ENCODE data around the gene TLL1.

TLL1 gene

GRCh38 chr4:166143227-166143626 is 270.2 kb downstream of the TLL1 start:
- no peak for TF ChIP-seq CTCF (IDR thresholded peaks at IDR 0.05)
- no peak overlapping the region for H3K27ac ChIP-seq
- no peak for DNase-seq (ENCODE audit: low spot score)
- no peak overlapping the region for H3K4me3 ChIP-seq

GRCh38 chr4:166144607-166145006 is 271.6 kb downstream of the TLL1 start:
- DNase-seq (ENCODE audit: low spot score): no peak
- no peak overlapping the region for H3K4me3 ChIP-seq

DNA sequence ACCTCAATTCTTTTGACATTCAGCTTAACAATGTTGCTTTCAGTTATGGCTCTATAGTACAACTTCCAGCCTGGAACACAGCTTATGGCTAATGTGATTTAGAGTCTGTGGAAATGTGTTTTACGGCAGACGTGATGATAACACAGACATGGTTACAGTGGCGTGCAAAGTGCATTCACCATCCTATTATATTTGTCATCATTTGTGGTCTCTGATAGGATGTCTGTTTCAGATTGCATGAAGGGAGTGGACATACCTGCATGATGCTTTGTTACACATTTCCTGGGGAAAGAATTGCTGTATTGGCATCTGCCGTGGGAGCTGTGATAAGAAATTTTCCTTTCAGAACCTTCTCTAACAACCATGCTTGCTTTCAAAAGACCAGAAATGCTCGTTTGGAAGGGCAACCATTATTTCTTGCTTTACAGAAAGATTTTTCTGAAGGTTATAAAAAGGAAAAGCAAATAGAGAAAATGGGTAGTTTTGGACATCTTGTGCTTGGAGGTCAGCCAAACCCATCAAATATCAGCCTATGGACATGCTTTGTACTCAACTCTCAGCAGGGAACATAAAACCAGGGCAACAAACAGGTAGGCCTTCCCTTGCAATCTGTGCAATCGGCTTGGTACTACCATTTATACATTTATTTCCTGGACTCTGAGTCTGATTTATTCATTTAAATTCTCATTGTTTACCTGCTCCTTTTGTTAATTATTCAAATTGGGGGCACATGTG is 273.9 kb downstream of the TLL1 start:
- Histone ChIP-seq H3K4me3 (no peak overlapping the region), H3K27ac (no peak overlapping the region)
- no peak for DNase-seq (ENCODE audit: low spot score)
- no peak for TF ChIP-seq CTCF (IDR thresholded peaks at IDR 0.05)

More at GRCh38 chr4:166144607-166145006, 271.6 kb downstream of the TLL1 start:
- no peak overlapping the region for H3K27ac ChIP-seq
- no peak for TF ChIP-seq CTCF (IDR thresholded peaks at IDR 0.05)
